ENCODE data around the gene CCL13. TPM values are rescaled to one million over a fixed set of nuclear protein-coding genes. Genes with fewer than 3 reads are reported as not detected.

The CCL13 gene
- total RNA-seq, 2 donors from 2014 or later: not detected

- H3K27me3 Mint-ChIP-seq: peaks cover 10% of the 10 kb centered on the region
- ATAC-seq (replicated peaks): no peak
- no peaks in the 10 kb centered on the region for H3K36me3 Mint-ChIP-seq (ENCODE audit: low read depth)
- H3K4me3 Mint-ChIP-seq: no peak overlapping the region
- H3K27ac Mint-ChIP-seq: no peak overlapping the region
- H3K9me3 Mint-ChIP-seq: no peaks in the 10 kb centered on the region
- no peaks in the 10 kb centered on the region for H3K4me1 Mint-ChIP-seq
These were observed 12.7 kb downstream of the CCL13 start for GRCh38 chr17:34368946-34369500.

GRCh38 chr17:34369571-34369970, 13.3 kb downstream of the CCL13 start:
- no peak for ATAC-seq (replicated peaks)
- H3K27me3 Mint-ChIP-seq: peaks cover 7% of the 10 kb centered on the region
- H3K4me3 Mint-ChIP-seq: no peak overlapping the region
- no peaks in the 10 kb centered on the region for H3K9me3 Mint-ChIP-seq
- H3K36me3 Mint-ChIP-seq (ENCODE audit: low read depth): no peaks in the 10 kb centered on the region
- no peaks in the 10 kb centered on the region for H3K4me1 Mint-ChIP-seq
- no peak overlapping the region for H3K27ac Mint-ChIP-seq

- no peak overlapping the region for H3K27ac Mint-ChIP-seq
- no peak for ATAC-seq (replicated peaks)
- no peaks in the 10 kb centered on the region for H3K36me3 Mint-ChIP-seq (ENCODE audit: low read depth)
- no peaks in the 10 kb centered on the region for H3K9me3 Mint-ChIP-seq
- no peaks in the 10 kb centered on the region for H3K4me1 Mint-ChIP-seq
- H3K27me3 Mint-ChIP-seq: peaks cover 9% of the 10 kb centered on the region
- no peak overlapping the region for H3K4me3 Mint-ChIP-seq
These were observed 14.2 kb downstream of the CCL13 start for GRCh38 chr17:34370376-34370996.

GRCh38 chr17:34370997-34371395, 14.7 kb downstream of the CCL13 start:
- Mint-ChIP-seq H3K27ac (no peak overlapping the region), H3K27me3 (peaks cover 9% of the 10 kb centered on the region), H3K9me3 (no peaks in the 10 kb centered on the region), H3K4me1 (no peaks in the 10 kb centered on the region), H3K36me3 (ENCODE audit: low read depth) (no peaks in the 10 kb centered on the region), H3K4me3 (no peak overlapping the region)
- ATAC-seq (replicated peaks): peak; percentile 59

DNA sequence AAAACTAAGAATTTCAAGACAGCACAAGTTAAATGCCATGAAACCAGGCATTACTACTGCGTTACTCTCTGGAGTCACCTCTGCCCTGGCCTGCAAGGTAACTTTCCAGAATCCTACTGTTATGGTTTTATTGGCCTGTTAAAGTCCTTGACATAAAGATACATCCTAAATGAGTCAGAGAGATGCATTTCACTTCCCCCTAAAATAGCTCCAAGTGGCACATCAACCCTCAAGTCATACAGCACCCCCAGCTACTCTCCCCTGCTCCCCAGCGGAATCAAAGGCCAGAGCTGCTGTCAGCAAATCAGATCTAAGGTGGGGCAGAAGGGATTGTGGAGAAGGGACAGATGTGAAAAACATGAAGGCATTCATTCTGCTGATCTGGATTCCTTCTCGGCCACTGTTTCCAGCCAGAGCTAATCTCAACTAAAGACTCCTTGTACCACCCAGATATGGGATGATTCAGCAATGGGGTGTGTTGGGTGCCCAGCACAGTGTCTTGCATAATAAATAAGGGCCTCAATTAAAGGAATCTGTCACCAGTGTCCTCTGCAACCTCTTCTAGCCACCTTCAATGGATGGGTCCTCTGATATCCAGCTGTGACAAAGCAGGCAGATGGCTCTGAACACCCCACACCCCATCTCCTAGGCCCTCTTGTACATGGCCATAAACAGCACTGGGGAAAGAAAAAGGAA, 15.3 kb downstream of the CCL13 start:
- Mint-ChIP-seq H3K4me1 (no peaks in the 10 kb centered on the region), H3K27me3 (peaks cover 9% of the 10 kb centered on the region), H3K4me3 (no peak overlapping the region), H3K36me3 (ENCODE audit: low read depth) (no peaks in the 10 kb centered on the region), H3K9me3 (no peaks in the 10 kb centered on the region), H3K27ac (no peak overlapping the region)
- ATAC-seq (replicated peaks): no peak

- Mint-ChIP-seq H3K9me3 (no peaks in the 10 kb centered on the region), H3K27me3 (peaks cover 22% of the 10 kb centered on the region), H3K4me3 (no peak overlapping the region), H3K36me3 (ENCODE audit: low read depth) (no peaks in the 10 kb centered on the region), H3K27ac (no peak overlapping the region), H3K4me1 (peaks cover 5% of the 10 kb centered on the region)
- ATAC-seq (replicated peaks): no peak
These were observed 18.2 kb downstream of the CCL13 start for GRCh38 chr17:34374457-34374856.

DNA sequence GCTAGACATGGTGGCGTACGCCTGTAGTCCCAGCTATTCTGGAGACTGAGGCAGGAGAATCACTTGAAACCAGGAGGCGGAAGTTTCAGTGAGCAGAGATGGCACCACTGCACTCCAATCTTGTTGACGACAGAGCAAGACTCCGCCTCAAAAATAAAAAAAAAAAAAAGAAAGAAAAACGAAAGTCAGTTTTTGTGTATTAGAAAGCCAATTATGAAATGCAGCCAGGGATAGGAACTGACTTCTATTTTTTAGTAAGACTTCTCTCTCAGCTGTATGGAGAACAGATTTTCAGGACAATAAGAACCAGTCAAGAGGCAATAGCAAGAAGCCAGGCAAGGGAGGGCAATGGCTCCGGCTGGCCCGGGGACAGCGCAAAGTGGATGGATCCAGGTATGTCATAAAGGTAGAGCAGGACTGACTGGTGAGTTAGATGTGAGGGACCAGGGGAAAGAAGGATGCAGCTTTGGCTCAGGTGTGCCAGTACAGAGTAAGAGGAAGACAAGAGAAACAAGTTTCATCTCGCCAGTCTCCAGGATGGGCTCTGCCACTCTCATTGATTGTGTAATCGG, 19.2 kb downstream of the CCL13 start:
- Mint-ChIP-seq H3K4me1 (peaks cover 5% of the 10 kb centered on the region), H3K4me3 (no peak overlapping the region), H3K36me3 (ENCODE audit: low read depth) (no peaks in the 10 kb centered on the region), H3K9me3 (no peaks in the 10 kb centered on the region), H3K27ac (no peak overlapping the region), H3K27me3 (peaks cover 26% of the 10 kb centered on the region)
- ATAC-seq (replicated peaks): no peak

- Mint-ChIP-seq H3K36me3 (ENCODE audit: low read depth) (no peaks in the 10 kb centered on the region), H3K4me3 (no peak overlapping the region), H3K27me3 (peaks cover 33% of the 10 kb centered on the region), H3K27ac (no peak overlapping the region), H3K4me1 (peaks cover 5% of the 10 kb centered on the region), H3K9me3 (no peaks in the 10 kb centered on the region)
- ATAC-seq (replicated peaks): peak; percentile 42
These were observed 21.0 kb downstream of the CCL13 start for GRCh38 chr17:34377078-34377823.

- H3K4me1 Mint-ChIP-seq: peaks cover 5% of the 10 kb centered on the region
- no peak overlapping the region for H3K27ac Mint-ChIP-seq
- H3K4me3 Mint-ChIP-seq: peak overlapping the region; percentile 28
- no peaks in the 10 kb centered on the region for H3K36me3 Mint-ChIP-seq (ENCODE audit: low read depth)
- peaks cover 29% of the 10 kb centered on the region for H3K27me3 Mint-ChIP-seq
- ATAC-seq (replicated peaks): peak; percentile 70
- no peaks in the 10 kb centered on the region for H3K9me3 Mint-ChIP-seq
These were observed 22.4 kb downstream of the CCL13 start for GRCh38 chr17:34378664-34379101.

GRCh38 chr17:34379868-34380267, 23.6 kb downstream of the CCL13 start:
- Mint-ChIP-seq H3K4me1 (peaks cover 5% of the 10 kb centered on the region), H3K9me3 (no peaks in the 10 kb centered on the region), H3K27me3 (peaks cover 33% of the 10 kb centered on the region), H3K4me3 (peak overlapping the region; percentile 28), H3K36me3 (ENCODE audit: low read depth) (no peaks in the 10 kb centered on the region), H3K27ac (no peak overlapping the region)
- ATAC-seq (replicated peaks): no peak

DNA sequence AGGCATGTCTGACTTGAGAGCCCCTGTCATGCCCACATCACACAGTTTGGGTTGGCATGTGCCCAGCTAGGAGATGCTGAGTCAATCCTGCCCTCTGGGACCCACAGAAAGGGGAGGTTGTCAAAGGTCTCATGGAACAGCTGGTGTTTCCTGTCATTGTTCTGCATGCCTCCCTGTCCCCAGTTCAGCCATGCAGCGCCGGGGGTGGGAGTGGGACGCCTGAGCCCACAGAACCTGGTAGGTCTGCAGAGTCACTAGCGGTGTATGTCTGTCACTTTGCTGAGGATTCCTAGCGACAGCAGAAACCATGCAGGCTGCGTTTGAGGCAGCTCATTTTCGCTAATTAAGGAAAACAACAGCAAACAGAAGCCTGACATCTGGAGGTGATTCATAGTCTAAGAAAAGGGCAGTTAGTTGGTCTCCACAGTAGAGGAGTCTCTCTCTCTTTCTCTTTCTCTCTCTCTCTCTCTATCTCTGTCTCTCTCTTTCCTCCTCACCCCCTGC, 26.4 kb downstream of the CCL13 start:
- peak; percentile 58 for ATAC-seq (replicated peaks)
- Mint-ChIP-seq H3K4me3 (peak overlapping the region; percentile 15), H3K9me3 (no peaks in the 10 kb centered on the region), H3K27me3 (peaks cover 44% of the 10 kb centered on the region), H3K4me1 (peaks cover 12% of the 10 kb centered on the region), H3K36me3 (ENCODE audit: low read depth) (no peaks in the 10 kb centered on the region), H3K27ac (no peak overlapping the region)

GRCh38 chr17:34383216-34383615, 26.9 kb downstream of the CCL13 start:
- Mint-ChIP-seq H3K36me3 (ENCODE audit: low read depth) (no peaks in the 10 kb centered on the region), H3K4me3 (no peak overlapping the region), H3K9me3 (no peaks in the 10 kb centered on the region), H3K4me1 (peaks cover 12% of the 10 kb centered on the region), H3K27me3 (peaks cover 44% of the 10 kb centered on the region), H3K27ac (no peak overlapping the region)
- no peak for ATAC-seq (replicated peaks)

GRCh38 chr17:34384271-34384670, 28.0 kb downstream of the CCL13 start:
- H3K9me3 Mint-ChIP-seq: no peaks in the 10 kb centered on the region
- no peak overlapping the region for H3K4me3 Mint-ChIP-seq
- H3K27me3 Mint-ChIP-seq: peaks cover 41% of the 10 kb centered on the region
- no peak overlapping the region for H3K27ac Mint-ChIP-seq
- ATAC-seq (replicated peaks): no peak
- no peaks in the 10 kb centered on the region for H3K36me3 Mint-ChIP-seq (ENCODE audit: low read depth)
- H3K4me1 Mint-ChIP-seq: peaks cover 7% of the 10 kb centered on the region
